ENCODE results near the gene BTRC.

DNA sequence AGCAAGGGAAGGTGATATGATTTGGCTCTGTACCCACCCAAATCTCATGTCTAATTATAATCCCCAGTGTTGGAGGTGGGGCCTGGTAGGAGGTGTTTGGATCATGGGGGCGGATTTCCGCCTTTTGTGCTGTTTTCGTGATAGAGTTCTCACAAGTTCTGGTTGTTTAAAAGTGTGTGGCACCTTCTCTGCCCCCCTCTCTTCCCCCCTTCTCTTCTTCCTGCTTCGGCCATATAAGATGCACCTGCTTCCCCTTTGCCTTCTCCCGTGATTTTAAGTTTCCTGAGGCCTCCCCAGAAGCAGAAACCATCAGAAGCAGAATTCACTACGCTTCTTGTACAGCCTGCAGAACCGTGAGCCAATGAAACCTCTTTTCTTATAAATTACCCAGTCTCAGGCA lies 21.1 kb downstream of the BTRC start:
- TF ChIP-seq POLR2A (IDR thresholded peaks at IDR 0.05), result no peak
- TF ChIP-seq, protein P1, sequence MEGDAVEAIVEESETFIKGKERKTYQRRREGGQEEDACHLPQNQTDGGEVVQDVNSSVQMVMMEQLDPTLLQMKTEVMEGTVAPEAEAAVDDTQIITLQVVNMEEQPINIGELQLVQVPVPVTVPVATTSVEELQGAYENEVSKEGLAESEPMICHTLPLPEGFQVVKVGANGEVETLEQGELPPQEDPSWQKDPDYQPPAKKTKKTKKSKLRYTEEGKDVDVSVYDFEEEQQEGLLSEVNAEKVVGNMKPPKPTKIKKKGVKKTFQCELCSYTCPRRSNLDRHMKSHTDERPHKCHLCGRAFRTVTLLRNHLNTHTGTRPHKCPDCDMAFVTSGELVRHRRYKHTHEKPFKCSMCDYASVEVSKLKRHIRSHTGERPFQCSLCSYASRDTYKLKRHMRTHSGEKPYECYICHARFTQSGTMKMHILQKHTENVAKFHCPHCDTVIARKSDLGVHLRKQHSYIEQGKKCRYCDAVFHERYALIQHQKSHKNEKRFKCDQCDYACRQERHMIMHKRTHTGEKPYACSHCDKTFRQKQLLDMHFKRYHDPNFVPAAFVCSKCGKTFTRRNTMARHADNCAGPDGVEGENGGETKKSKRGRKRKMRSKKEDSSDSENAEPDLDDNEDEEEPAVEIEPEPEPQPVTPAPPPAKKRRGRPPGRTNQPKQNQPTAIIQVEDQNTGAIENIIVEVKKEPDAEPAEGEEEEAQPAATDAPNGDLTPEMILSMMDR (IDR thresholded peaks at IDR 0.05), result no peak

Measured in body of pancreas (tissue), 4 donors.